Hematopoietic multipotent progenitor cell treated with erythropoietin and hydrocortisone succinate and interleukin-3 and kit ligand, for 17 days (in vitro differentiated cells): ENCODE measurements around the gene OR6J1.
"Not testable (repeated sequence)": the region's sequence is repeated elsewhere in the genome, so short reads cannot be mapped to it uniquely, and the experiment has no call there.

Experiments used
- DNase-seq: peaks from one replicate; pipeline ENCODE4 v3.0.0-alpha.2; 2015; ENCODE audit warnings: low spot score

OR6J1 gene

GRCh38 chr14:22650960-22651521, 6.9 kb upstream of the OR6J1 start:
- no peak for DNase-seq

DNA sequence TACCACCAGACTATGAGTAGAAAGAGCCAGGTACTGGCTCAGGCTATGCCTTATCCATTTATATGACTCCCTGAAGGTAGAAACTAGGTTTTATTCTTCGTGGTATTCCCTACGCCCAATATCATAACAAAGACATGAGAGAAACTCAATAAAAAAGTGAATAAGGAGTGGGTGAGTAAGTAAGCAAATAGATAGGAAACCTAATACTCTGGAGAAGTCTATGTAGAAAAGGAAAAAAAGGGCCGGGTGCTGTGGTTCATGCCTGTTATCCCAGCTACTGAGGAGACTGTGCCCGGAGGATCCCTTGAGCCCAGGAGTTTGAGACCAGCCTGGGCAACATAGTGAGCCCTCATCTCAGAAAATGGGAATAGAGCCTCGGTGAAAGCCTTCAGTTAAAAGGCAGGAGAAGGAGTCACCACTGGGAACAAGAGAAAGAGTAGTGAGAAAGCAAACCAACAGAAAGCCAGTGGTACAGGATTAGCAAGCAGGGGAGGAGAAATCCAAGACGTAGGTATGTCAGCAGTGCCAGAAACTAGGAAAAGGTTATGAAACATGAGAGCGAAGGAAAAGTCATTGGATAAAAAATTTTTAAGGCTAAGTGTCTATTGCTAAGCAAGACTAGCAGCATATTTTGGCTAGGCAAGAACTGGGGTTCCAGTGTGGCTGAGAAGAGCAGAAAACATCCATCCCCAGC, 6.0 kb upstream of the OR6J1 start:
- DNase-seq: no peak

- no peak for DNase-seq
Observed at GRCh38 chr14:22648506-22648905, 4.4 kb upstream of the OR6J1 start.

- no peak for DNase-seq
Observed at GRCh38 chr14:22646570-22647254, 2.6 kb upstream of the OR6J1 start.

- DNase-seq: no peak
Observed at GRCh38 chr14:22641846-22642245, 2.3 kb downstream of the OR6J1 start.

DNA sequence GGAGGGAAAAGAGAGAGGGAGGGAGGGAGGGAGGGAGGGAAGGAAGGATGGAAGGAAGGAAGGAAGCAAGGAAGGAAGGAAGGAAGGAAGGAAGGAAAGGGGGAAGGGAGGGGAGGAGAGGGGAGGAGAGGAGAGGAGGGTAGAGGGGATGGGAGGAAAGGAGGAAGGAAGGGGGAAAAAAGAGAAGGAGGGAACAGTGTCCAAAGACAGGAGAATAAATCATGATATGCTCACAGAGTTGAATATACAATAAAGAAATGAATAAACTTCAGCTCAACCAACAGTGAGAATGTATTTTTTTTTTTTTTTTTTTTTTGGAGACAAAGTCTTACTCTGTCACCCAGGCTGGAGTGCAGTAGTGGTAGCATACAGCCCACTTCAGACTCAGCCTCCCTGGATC, 4.0 kb downstream of the OR6J1 start:
- no peak for DNase-seq

DNA sequence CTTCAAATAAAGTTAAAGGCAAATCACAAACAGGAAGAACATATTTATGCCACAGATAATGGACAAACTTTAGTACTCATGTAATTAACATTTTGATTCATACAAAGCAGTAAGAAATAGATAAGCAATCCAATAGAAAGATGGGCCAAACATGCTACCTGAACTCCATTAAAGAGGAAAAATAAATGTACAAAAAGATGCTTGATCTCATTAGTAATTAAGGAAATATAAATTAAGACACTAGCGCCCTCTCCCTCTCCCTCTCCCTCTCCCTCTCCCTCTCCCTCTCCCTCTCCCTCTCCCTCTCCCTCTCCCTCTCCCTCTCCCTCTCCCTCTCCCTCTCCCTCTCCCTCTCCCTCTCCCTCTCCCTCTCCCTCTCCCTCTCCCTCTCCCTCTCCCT, 8.2 kb downstream of the OR6J1 start:
- not testable (repeated sequence) for DNase-seq

DNA sequence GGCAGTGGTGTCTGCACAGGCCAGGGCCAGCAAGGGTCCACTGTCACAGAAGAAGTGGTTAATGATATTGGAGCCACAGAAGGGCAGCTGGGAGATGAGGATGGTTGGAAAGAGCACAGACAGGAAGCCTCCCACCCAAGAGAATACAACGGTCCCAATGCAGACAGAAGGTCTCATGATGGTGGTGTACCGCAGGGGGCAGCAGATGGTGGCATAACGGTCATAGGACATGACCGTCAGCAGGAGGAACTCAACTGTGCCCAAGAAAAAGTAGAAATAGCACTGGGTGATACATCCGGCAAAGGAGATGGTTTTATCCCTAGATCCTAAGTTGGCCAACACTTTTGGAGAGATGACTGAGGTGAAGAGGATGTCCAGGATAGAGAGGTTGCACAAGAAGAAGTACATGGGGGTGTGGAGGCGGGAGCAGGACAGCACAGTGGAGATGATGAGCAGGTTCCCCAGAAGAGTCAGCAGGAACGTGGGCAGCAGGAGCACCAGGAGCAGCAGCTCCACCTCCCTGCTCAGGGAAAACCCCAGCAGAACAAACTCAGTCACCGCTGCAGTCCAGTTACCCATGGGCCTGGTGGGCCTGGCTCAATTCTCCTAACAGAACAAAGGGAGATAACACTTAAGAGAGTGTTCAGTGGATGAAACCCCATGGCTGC, 9.8 kb downstream of the OR6J1 start:
- no peak for DNase-seq

DNA sequence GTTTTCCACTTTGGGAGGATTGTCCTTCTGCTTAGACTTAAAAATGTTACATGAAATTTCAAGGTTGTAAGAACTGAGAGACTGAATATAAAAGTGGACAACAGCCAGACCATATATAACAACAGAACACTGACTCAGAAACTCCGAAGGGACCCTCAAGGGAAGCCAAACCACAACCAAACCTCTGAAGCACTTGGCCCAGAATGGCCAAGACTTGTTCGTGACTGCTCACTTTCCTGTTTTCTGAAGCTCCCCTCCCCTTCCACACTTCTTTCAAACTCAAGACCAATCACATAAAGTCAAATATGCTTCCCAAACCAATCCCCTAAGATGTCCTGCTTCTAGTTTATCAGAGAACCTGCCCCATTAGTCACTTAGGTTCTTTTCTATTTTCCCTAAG, 13.7 kb downstream of the OR6J1 start:
- no peak for DNase-seq

GRCh38 chr14:22630066-22630465, 14.1 kb downstream of the OR6J1 start:
- DNase-seq: no peak

DNA sequence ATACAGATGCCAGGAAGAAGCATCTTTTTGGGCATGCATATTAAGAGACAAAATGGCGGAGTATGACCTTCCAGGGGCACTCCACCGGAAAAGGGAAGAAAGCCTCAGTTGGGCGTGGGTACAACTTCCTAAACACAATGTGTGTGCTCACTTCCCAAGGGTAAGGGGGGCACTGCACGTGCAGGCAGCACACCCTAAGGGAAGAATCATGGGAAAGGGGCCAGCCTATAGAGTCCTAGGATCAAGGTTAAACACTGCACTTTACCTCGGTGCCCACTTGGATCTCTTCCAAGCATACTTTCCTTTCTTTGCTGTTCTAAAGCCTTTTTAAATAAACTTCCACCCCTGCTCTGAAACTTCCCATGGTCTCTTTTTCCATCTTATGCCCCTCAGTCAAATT, 14.8 kb downstream of the OR6J1 start:
- DNase-seq: no peak

- DNase-seq: no peak
Observed at GRCh38 chr14:22627506-22628263, 16.5 kb downstream of the OR6J1 start.

DNA sequence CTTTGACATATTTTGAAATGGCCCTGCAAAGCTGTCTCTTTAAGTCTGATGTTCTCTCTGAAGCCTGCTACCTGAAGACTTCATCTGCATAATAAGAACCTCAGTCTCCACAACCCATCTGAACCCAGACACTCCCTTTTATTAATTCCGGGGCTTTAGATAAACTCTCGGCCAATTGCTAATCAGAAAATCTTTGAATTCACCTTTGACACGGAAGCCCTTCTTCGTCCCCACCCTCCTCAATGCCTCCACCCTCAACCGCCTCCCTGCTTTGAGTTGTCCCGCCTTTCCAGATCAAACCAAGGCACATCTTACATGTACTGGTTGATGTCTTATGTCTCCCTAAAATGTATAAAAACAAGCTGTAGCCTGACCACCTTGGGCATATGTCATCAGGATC, 17.6 kb downstream of the OR6J1 start:
- DNase-seq: no peak

- DNase-seq: no peak
Observed at GRCh38 chr14:22623047-22623446, 21.1 kb downstream of the OR6J1 start.

GRCh38 chr14:22622255-22622654, 21.9 kb downstream of the OR6J1 start:
- DNase-seq: no peak

DNA sequence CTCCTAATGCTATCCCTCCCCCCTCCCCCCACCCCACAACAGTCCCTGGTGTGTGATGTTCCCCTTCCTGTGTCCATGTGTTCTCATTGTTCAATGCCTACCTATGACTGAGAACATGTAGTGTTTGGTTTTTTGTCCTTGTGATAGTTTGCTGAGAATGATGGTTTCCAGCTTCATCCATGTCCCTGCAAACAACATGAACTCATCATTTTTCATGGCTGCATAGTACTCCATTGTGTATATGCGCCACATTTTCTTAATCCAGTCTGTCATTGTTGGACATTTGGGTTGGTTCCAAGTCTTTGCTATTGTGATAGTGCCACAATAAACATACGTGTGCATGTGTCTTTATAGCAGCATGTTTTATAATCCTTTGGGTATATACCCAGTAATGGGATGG, 28.4 kb downstream of the OR6J1 start:
- DNase-seq: not testable (repeated sequence)

GRCh38 chr14:22614240-22614799, 29.8 kb downstream of the OR6J1 start:
- no peak for DNase-seq

- DNase-seq: no peak
Observed at GRCh38 chr14:22613736-22614239, 30.4 kb downstream of the OR6J1 start.

DNA sequence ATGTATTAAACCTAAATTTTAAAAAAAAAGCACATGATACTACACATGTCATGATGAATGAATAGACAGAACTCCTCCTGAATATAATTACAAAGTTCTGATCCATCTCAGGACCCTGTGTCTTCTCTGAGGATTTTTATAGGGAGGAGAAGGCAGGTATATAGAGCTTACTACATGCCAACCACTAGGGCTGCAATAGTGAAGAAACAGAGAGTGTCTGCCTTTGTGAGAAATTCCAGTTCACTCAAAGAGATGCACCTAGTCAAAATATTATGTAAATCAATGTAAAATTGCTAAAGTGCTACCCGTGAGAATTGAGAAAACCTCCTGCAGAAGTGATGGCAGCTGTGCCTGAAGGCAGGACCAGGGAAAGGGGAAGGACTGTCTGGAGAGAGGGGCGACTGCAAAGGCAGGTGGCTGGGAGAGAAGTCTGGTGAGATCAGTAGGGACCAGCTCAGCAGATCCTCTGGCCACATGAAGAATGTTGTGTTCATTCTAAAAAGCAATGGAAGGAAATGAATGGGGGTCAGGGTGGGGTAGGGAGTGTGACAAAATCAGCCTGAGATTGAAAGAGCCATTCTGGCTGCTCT, 31.0 kb downstream of the OR6J1 start:
- no peak for DNase-seq

- no peak for DNase-seq
Observed at GRCh38 chr14:22610931-22611330, 33.2 kb downstream of the OR6J1 start.

DNA sequence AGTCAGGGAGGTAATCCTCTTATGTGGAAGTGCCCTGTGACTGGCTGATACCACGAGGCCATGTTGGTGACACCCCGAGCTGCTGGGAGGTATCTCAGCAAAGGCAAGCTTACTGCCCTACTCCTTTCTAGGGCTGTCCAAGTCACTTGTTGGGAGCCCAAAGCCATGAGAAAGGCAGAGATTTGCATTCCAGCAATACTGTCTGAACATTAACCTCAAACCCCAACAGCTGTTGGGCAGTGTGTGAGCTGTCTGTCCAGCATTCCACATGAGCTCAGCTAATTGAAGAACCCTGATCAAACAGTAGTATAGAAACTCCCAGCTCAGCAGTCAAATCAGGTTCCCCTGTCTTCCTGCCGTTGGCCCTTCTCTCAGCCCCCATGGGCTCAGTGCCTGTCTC, 36.9 kb downstream of the OR6J1 start:
- DNase-seq: no peak
